Activated T-cell treated with anti-CD3 and anti-CD28 coated beads for 24 hours (primary cell): ENCODE data around the gene OR1I1.

Experiments used
- DNase-seq: peaks from one replicate; pipeline ENCODE4 v3.0.0-alpha.2; 2020; ENCODE audit warnings: low read depth

Gene OR1I1

DNA sequence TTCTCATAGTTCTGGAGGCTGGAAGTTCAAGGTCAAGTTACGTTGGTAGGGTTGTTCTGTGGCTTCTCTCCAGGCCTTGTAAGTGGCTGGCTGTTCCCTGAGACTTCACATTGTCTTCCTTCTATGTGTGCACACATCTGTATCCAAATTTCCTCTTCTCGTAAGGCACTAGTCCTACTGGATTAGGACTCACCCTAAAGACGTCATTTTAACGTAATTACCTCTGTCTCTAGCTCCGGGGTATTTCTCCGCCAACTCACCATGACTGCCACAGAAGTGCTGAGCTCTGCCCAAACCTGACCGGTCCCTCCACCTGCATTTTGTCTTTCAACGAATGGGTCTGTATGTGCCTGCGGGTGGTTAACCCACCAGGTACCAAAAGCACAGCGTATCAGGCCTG lies 16.4 kb downstream of the OR1I1 start:
- DNase-seq = no peak

DNA sequence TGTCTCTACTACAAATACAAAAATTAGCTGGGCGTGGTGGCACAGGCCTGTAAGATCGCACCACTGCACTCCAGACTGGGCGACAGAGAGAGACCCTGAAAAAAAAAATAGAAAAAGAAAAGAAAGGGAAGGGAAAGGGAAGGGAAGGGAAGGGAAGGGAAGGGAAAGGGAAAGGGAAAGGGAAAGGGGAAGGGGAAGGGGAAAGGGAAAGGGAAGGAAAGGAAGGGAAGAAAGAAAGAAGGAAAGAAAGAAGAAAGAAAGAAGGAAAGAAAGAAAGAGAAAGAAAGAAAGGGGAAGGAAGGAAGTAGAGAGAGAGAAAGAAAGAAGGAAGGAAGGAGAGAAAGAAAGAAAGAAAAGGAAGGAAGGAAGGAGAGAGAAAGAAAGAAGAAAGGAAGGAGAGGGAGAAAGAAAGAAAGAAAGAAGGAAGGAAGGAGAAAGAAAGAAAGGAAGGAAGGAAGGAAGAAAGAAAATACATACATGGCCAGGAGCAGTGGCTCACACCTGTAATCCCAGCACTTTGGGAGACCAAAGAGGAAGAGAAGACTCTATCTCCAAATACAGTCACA lies 17.1 kb downstream of the OR1I1 start:
- no peak for DNase-seq

DNA sequence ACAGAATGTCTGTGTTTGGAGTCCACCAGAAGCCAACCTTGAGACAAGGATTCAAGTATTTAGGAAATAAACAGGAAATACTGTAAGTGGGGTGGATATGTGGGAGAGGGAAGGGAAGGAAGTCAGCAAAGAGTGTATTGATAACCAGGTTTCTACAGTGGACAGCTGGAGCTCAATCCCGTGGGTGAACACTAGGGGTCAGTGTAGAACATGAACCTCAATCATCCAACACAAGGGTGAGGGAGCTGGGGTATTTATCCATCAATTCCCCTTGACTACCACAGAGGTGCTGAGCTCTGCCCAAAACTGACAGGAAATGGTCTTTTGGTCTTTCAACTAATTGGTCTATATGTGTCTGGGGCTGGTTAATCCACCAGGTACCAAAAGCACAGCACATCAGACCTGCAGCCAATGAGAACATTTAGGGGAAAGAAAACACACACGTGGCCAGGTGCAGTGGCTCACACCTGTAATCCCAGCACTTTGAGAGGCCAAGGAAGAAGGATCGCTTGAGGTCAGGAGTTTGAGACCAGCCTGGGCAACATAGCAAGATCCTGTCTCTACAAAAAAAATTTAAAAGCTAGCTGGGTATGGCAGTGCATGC lies 19.6 kb downstream of the OR1I1 start:
- peak; percentile 48 for DNase-seq

DNA sequence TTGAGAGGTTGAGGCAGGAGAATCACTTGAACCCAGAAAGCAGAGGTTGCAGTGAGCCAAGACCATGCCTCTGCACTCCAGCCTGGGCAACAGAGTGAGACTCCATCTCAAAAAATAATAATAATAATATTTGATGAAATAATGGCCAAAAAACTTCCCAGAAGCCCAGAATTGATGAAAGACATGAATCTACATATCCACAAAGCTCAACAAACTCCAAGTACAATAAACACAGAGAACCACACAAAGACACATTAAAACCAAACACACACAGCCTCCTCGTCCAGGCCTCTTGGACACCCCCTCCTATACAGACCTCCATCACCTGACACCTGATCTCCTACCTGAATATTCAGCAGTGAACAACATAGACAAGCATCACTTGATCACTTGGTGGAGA lies 22.0 kb downstream of the OR1I1 start:
- DNase-seq = no peak

DNA sequence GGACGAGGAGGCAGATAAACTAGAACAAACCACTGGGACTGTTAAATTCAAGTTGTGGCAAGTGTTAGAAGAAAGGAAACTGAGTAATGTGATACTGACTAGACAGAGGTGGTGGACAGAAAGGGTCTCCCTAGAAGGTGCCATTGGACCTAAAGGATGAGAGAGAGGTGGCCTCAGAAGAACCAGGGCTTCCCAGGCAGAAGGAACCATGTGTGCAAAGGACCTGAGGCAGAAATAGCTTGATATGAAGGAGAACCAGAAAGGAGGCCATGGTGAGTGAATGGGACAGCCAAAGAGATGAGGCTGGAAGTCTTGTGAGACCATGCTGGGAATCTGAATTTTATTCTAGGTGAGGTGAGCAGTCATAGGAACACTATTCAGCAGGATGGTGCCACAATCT lies 22.4 kb downstream of the OR1I1 start:
- no peak for DNase-seq

DNA sequence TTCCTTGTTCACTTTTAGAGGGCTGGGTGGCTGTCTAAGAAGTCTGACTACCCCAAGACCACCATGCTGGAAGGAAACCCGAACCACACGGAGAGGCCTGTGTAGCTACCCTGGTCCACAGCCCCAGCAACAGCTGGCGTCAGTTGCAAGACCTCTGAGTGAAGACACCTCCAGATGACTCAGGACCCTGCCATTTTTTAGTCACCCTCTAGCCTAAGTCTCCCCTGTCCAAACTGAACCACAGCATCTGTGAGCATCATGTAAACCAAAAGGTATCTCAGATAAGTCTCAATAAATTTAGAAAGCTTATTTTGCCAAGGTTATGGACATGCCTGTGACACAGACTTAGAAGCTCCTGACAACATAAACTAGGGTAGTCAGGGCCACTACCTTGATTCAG lies 23.0 kb downstream of the OR1I1 start:
- DNase-seq = no peak

DNA sequence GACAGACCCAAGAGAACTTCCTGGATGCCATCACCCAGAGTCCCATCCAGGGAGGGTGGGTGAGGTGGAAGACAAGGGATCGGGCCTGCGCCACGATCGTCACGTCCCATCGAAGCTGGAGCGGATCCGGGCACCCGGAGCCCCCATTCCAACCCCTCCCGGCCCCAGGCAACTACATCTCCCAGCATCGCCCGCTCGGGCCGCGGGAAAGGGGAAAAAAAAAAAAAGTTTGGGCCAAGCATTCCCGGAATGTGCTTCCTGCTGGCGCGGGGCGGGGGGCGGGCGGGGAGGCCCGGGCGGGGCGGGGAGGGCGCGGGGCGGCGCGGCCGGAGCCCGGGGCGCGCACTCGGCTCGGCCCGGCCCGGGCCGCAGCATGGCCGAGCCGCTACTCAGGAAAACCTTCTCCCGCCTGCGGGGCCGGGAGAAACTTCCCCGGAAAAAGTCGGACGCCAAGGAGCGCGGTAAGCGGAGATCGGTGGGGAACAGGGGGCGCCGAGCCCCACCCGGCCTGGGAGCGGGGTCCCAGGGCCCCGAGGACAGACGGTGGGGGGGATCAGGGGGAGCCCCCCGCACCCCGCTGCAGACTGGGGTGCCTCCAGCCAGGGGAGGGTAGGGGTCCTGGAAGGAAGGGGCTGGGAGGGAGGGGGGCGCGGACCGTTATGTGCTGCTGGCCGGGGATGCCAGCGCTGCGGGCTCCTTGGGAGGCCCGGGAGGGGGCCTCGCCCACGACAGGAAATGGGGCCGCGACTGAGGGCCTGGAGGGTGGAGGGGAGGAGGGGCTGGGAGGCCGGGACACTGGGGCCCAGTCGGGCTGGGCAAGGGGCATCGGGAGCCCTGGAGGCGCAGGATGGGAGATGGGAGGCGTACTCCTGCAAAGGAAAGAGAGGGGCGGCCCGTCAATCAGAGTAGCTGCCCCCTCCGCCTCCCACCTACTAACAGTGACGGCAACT lies 25.3 kb downstream of the OR1I1 start, which contains the start of gene SYDE1:
Gene SYDE1, plus strand, starts transcription at position 341 of the 950 bp plus-strand sequence. Its CDS starts 33 bp downstream, at position 374.
- peak; percentile 19 for DNase-seq

DNA sequence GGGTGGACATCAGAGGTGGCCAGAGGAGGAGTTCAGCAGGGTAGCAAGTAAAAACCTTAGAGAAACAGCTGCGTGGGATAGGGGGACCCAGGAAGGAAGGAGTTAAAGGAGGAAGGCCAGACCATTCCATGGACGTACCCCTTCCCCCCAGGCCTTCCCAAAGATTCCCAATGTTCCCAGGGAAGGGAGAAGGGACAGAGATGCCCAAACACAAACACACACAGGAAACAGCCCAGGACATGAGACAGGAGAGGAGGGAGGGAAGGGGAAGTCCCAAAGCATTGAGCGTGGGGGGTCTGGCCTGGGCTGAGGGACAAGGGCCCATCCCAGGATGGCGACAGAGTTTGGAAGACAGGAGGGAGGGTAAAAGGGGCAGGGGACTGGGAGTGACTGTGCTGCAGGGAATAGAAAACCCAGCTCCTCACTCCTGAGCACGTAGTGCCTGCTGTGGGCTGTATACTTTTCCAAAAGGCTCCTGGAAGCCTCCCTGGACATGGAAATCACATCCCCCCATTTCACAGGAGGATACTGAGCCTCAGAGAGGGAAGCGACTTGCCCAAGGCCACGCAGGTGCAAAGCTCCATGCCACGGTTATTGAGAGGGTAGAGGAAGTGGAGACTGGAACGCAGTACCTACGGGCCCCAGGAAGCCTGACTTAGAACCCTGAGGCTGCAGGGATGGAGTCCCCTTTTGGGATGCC lies 26.3 kb downstream of the OR1I1 start:
- DNase-seq = no peak

DNA sequence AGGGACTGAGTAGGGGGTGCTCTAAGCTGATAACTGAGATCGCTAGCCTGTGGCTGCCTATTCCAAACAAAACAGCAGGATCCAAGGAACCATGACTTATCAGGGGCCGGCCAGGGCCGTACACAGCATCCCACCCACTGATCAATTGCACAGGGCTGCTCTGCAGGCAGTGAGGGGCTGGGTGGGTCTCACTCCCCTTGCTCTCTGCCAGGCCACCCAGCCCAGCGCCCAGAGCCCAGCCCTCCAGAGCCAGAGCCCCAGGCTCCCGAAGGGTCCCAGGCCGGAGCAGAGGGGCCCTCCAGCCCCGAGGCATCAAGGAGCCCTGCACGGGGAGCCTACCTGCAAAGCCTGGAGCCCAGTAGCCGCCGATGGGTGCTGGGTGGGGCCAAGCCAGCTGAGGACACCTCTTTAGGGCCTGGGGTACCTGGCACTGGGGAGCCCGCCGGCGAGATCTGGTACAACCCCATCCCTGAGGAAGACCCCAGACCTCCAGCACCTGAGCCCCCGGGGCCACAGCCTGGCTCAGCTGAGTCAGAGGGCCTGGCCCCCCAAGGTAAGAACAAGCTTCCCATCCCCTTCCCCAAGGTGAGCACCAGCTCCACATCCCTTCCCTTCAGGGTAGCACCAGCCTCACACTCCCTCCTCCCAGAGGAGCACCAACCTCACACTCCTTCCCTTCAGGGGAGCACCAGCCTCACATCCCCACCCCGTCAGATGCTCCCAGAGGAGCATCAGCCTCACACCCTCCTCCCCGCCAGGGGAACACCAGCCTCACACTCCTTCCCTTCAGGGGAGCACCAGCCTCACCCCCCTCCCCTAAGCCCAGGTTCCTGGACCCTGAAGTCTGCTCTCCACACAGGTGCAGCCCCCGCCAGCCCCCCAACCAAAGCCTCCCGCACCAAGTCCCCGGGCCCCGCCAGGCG lies 27.1 kb downstream of the OR1I1 start:
- DNase-seq = no peak

DNA sequence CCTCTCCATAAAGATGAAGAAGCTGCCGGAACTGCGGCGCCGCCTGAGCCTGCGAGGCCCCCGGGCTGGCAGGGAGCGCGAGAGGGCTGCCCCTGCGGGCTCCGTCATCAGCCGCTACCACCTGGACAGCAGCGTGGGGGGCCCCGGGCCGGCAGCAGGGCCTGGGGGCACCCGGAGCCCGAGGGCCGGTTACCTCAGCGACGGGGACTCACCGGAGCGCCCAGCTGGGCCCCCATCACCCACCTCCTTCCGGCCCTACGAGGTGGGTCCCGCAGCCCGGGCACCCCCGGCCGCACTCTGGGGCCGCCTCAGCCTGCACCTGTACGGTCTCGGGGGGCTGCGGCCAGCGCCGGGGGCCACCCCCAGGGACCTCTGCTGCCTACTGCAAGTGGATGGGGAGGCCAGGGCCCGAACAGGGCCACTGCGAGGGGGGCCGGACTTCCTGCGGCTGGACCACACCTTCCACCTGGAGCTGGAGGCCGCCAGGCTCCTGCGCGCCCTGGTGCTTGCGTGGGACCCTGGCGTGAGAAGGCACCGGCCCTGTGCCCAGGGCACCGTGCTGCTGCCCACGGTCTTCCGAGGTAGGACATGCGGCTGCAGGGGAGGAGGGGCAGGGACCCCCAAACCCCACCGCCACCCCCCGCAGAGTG lies 27.9 kb downstream of the OR1I1 start:
- no peak for DNase-seq

DNA sequence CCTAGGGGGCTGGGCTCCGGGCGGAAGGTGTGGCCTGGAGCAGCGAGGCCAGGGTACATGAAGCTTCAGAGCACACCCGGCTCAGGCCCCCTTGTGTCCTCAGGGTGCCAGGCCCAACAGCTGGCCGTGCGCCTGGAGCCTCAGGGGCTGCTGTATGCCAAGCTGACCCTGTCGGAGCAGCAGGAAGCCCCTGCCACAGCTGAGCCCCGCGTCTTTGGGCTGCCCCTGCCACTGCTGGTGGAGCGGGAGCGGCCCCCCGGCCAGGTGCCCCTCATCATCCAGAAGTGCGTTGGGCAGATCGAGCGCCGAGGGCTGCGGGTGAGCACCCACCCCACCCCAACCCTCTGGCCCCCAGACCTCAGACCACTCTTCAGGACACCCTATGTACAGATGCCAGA lies 28.4 kb downstream of the OR1I1 start:
- no peak for DNase-seq

DNA sequence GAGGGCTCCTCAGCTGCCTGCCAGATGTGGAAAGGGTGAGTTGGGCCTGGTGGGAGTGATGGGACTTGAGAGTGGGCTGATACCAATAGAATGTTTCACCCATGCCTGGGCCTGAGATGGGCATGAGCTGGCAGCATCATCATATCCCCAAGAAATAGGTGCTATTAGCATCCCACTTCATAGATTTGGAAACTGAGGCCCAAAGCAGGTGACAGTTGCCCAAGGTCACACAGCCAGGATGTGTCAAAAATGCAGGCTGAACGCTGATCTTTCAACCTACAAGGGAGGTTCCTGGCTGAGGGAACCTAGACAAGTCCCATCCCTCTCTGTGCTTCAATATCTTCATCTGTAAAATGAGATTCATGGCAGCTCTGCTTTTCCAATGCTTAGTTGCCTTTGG lies 29.7 kb downstream of the OR1I1 start:
- DNase-seq = no peak

DNA sequence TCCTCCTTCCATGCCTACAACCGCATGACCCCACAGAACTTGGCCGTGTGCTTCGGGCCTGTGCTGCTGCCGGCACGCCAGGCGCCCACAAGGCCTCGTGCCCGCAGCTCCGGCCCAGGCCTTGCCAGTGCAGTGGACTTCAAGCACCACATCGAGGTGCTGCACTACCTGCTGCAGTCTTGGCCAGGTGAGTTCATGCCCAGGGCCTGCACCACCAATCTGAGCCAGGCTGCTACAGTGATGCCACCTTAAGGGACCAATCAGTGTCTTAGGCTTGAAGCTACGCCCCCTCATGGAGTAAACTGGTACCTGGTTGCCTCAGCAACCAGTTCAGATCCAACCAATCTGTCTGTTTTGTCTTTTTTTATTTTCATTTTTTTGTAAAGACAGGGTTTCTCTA lies 30.4 kb downstream of the OR1I1 start:
- DNase-seq = no peak

DNA sequence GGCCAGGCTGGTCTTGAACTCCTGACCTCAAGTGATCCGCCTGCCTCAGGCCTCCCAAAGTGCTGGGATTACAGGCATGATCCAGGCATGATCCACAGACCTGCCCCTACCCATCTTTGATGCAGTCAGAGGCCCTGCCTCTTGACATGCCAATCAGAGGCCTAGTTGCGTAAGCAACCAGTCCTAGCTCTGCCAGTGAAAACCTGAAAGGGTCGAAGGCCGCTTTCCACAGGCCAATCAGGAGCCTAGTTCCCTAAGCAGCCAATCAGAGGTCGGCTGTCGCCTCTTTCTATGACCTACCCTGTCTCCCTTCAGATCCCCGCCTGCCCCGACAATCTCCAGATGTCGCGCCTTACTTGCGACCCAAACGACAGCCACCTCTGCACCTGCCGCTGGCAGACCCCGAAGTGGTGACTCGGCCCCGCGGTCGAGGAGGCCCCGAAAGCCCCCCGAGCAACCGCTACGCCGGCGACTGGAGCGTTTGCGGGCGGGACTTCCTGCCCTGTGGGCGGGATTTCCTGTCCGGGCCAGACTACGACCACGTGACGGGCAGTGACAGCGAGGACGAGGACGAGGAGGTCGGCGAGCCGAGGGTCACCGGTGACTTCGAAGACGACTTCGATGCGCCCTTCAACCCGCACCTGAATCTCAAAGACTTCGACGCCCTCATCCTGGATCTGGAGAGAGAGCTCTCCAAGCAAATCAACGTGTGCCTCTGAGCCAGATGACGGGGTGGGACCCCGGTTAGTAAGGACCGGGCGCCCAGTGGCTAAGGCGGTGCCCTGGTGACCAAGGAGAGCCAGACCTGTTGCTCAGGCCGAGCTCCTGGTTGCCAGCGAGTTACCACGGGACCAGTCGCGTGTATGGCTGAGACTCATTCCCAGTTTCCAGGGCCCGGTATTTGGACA lies 31.5 kb downstream of the OR1I1 start:
- DNase-seq = no peak

DNA sequence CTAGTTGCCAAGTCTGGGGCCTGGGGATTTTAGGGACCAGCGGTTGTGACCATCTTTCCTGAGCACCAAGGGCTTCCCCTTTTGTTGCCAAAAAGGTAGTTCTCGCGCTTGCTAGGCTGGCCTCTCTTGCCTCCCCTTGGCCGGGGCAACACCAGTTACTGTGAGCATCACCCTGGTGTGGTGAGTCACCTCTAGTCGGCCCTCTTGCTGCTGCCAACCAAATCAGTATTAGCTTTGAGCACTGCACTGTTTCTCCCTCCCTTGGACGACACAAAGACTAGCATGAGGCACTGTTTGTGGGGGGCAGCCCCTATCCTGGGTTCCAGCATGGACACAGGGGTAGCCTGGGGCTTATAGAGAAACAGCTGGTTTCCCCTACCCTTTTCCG lies 32.1 kb downstream of the OR1I1 start:
- no peak for DNase-seq

DNA sequence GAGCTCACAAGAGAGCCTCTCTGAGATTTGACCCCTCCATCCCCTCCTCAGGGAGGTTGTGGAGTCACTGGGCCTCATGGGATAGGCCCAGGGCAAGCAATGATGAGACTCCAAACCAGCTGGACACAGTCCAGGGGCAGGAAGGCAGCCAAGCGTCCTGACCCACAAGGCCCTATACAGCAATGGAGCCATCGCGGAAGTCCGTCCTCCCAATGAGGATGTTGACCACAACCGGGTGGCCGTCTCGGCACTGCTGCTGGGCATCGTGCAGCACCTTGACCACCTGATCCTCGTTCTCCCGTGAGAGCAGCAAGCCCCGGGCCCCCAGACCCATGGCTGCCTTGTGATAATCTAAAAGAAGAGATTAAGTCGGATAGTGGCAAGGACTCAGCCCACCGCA lies 33.1 kb downstream of the OR1I1 start:
- no peak for DNase-seq

DNA sequence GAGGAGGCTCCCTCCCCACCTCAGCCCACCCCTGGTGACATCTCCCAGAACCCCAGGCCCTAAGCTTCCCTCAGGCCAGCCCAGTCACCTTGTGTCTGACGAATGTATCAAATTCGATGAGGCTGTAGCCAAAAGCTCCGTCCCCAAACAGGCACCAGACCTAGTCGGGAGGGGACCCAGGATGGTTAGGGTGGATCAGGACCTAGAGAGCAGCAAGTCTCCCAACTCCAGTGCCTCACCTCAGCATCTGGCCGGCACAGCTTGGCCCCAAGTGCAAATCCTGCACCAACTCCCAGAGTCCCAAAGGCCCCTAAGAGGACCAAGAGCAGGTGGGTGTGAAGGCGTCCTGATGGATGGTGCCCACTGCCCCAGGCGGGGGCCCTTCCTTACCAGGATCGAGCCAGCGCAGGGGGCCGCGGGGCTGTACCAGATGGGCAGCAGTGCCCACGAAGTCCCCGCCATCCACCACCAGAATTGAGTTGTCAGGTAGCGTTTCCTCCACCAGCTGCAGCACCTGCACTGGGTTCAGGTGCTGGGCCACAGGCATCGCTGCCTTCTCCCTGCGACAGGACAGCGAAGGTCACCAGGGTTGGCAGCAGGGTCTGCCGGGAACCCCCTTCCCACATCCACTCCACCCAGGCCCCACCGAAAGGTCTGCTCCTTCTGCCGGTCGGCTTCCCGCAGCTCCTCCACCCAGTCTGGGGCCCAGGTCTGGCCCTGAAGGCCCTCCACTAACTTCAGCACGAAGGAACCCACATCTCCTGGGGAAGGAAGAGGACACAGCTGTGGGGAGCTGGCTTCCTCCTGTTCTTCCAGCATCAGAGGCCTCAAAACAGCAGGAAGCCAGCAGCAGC lies 34.0 kb downstream of the OR1I1 start:
- no peak for DNase-seq

DNA sequence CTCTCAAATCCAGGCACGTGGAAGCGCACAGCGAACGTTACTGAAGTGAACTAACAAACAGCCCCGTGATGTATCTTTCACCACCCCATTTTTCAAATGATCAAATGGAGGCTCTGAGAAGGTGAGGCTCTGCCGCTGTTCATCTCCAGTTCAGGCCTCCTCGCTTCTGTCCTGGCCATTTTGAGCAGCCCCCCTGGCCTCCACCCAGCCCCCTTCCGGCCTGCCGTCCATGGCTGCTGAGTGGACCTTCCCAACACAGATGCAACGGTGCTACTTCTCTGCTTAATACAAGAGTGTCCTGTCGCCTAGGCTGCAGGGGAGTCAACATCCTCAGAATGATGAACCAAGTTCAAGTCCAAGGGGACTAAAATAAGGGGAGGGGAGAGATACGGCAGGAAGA lies 34.8 kb downstream of the OR1I1 start:
- no peak for DNase-seq

DNA sequence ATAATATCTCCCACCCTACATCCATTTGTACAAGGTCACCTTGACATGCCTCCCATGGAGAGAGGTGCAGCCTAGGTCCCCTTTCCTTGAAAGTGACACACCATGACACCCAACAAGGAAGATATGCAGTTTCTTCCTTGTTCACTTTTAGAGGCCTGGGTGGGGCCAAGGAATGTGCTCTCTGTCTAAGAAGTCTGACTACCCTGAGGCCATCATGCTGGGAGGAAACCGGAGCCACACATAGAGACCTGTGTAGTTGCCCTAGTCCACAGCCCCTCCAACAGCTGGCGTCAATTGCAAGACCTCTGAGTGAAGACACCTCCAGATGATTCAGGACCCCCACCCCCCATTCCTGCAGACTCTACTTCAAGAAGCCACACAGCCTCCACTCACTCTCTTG lies 36.2 kb downstream of the OR1I1 start:
- no peak for DNase-seq
